Memory B cell (primary cell): ENCODE data around the gene ATP5MC3.
A peak's percentile ranks its signal among the peaks of the same experiment; 100 is the strongest.

Source experiments
- ATAC-seq: fragments of 150-1000 bp; cut with Tn5 transposase; 2 replicates; pipeline ENCODE4 v1.10.0; 2021; ENCODE audit warnings: low read depth, mild to moderate bottlenecking, moderate library complexity
- DNase-seq, 2 donors: peaks; one replicate each; pipeline ENCODE4 v3.0.0; 2022; ENCODE audit warnings: low spot score in 2 of 2
- H3K27ac Mint-ChIP-seq: one replicate; pipeline ENCODE4 v1.8.0; 2022; ENCODE audit warnings: mild to moderate bottlenecking, moderate library complexity, mixed read lengths
- H3K27me3 Mint-ChIP-seq: one replicate; pipeline ENCODE4 v1.8.0; 2022; ENCODE audit warnings: mixed read lengths
- H3K36me3 Mint-ChIP-seq: one replicate; pipeline ENCODE4 v1.8.0; 2022; ENCODE audit warnings: mild to moderate bottlenecking, mixed read lengths
- H3K4me1 Mint-ChIP-seq: one replicate; pipeline ENCODE4 v1.8.0; 2022; ENCODE audit warnings: mixed read lengths
- H3K4me3 Mint-ChIP-seq: one replicate; pipeline ENCODE4 v1.8.0; 2022; ENCODE audit warnings: mild to moderate bottlenecking, moderate library complexity, mixed read lengths
- H3K9me3 Mint-ChIP-seq: one replicate; pipeline ENCODE4 v1.8.0; 2022; ENCODE audit warnings: mixed read lengths

ATP5MC3 gene

GRCh38 chr2:175181877-175182308 is 383 bp upstream of the ATP5MC3 start:
- no peak for DNase-seq
- H3K36me3 Mint-ChIP-seq = peaks cover 4% of the 10 kb centered on the region
- H3K27me3 Mint-ChIP-seq = peaks cover 2% of the 10 kb centered on the region
- no peak for ATAC-seq
- H3K4me1 Mint-ChIP-seq = peaks cover 14% of the 10 kb centered on the region
- no peaks in the 10 kb centered on the region for H3K9me3 Mint-ChIP-seq
- H3K4me3 Mint-ChIP-seq = peak overlapping the region; percentile 86
- H3K27ac Mint-ChIP-seq = peak overlapping the region; percentile 92

DNA sequence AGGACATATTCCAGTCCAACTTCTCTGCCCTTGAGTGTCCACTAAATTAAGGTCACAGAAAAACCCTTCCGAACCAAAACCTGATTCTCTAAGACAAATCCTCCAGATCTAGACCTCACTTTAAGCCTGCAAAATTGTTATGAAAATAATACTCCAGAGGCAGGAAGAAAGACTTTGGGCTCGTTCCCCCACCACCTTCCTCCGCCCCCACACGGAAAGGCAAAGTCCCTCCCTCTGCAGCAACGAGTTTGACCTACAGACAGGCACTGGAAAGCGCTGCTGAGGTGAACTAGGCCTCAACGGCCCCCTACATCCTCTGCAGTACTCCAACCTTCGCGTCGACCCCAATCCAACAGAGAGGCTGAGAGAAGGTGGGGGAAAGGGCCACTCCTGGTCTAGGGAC is 808 bp downstream of the ATP5MC3 start:
- H3K36me3 Mint-ChIP-seq = peaks cover 9% of the 10 kb centered on the region
- peaks cover 18% of the 10 kb centered on the region for H3K4me1 Mint-ChIP-seq
- peaks cover 2% of the 10 kb centered on the region for H3K27me3 Mint-ChIP-seq
- ATAC-seq (peak; percentile 41), DNase-seq (peak; percentile 21 to 36)
- no peaks in the 10 kb centered on the region for H3K9me3 Mint-ChIP-seq
- H3K27ac Mint-ChIP-seq = peak overlapping the region; percentile 92
- peak overlapping the region; percentile 86 for H3K4me3 Mint-ChIP-seq

DNA sequence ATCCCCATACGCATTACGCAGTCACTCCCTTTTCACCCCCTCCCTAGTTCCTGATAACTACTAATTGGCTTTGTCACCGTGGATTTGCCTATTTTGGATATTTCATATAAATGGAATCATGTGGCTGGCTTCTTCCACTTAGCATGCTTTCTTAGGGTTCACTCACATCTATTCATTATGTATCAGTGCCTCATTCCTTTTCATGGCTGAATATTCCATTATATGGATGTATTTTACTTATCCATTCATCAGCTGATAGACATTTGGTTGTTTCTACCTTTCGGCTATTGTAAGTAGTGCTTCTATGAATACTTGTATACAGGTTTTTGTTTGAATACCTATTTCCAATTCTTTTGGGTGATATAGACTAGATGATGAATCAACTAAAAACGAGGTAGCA is 4.9 kb downstream of the ATP5MC3 start:
- H3K27me3 Mint-ChIP-seq = no peaks in the 10 kb centered on the region
- no peaks in the 10 kb centered on the region for H3K9me3 Mint-ChIP-seq
- H3K36me3 Mint-ChIP-seq = peaks cover 15% of the 10 kb centered on the region
- H3K4me1 Mint-ChIP-seq = peaks cover 21% of the 10 kb centered on the region
- no peak overlapping the region for H3K4me3 Mint-ChIP-seq
- DNase-seq (no peak), ATAC-seq (no peak)
- H3K27ac Mint-ChIP-seq = no peak overlapping the region

GRCh38 chr2:175175896-175176295 is 5.6 kb downstream of the ATP5MC3 start:
- no peak for DNase-seq
- ATAC-seq = no peak
- no peak overlapping the region for H3K27ac Mint-ChIP-seq
- H3K4me3 Mint-ChIP-seq = no peak overlapping the region
- no peaks in the 10 kb centered on the region for H3K27me3 Mint-ChIP-seq
- peaks cover 20% of the 10 kb centered on the region for H3K4me1 Mint-ChIP-seq
- no peaks in the 10 kb centered on the region for H3K9me3 Mint-ChIP-seq
- H3K36me3 Mint-ChIP-seq = peaks cover 13% of the 10 kb centered on the region

DNA sequence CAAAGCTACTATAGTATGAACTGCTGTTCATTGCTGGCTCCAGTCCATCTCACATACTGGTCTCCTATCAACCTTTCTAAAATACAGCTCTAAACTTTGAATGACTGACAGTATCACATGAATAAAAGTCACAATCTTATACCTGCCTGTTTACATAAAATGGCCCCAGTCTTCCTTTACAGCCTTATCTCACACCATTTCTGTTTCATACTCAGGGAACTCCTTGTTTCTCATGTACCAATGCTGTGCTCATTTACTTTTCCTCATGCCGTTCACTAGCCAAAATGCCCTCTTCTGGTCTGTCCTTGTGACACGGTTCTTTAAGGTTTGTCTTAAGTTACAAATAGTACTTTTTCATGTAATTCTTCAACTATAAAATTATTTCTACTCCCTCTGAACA is 6.2 kb downstream of the ATP5MC3 start:
- H3K4me1 Mint-ChIP-seq = peaks cover 18% of the 10 kb centered on the region
- DNase-seq = no peak
- H3K36me3 Mint-ChIP-seq = peaks cover 13% of the 10 kb centered on the region
- no peak overlapping the region for H3K27ac Mint-ChIP-seq
- no peaks in the 10 kb centered on the region for H3K27me3 Mint-ChIP-seq
- no peak overlapping the region for H3K4me3 Mint-ChIP-seq
- no peaks in the 10 kb centered on the region for H3K9me3 Mint-ChIP-seq
- ATAC-seq = no peak

GRCh38 chr2:175170659-175171304 is 10.7 kb downstream of the ATP5MC3 start:
- no peak overlapping the region for H3K4me3 Mint-ChIP-seq
- H3K36me3 Mint-ChIP-seq = peaks cover 8% of the 10 kb centered on the region
- H3K27me3 Mint-ChIP-seq = no peaks in the 10 kb centered on the region
- H3K27ac Mint-ChIP-seq = peak overlapping the region; percentile 26
- peaks cover 22% of the 10 kb centered on the region for H3K4me1 Mint-ChIP-seq
- no peaks in the 10 kb centered on the region for H3K9me3 Mint-ChIP-seq
- ATAC-seq (no peak), DNase-seq (no peak)

DNA sequence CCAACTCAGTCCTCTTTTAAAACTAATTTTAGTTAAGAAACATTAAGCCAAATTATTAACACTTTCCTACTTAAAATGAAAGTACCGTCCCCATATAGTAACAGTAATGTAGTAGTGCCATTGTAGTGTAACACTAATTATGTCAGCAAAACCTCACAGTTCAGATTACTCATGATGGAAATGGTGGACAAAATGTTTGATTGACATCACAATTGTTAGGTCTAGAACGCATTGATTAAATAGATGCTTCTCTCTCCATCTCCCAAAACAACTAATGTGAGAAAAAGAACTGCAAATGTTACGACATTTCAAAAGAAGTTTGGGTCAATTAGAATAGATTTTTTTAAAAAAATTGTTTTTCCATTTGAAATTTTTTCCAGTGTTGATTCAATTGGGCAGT is 12.3 kb downstream of the ATP5MC3 start:
- peaks cover 3% of the 10 kb centered on the region for H3K36me3 Mint-ChIP-seq
- H3K9me3 Mint-ChIP-seq = no peaks in the 10 kb centered on the region
- no peak for DNase-seq
- ATAC-seq = no peak
- H3K27me3 Mint-ChIP-seq = no peaks in the 10 kb centered on the region
- H3K4me3 Mint-ChIP-seq = peak overlapping the region; percentile 17
- peaks cover 18% of the 10 kb centered on the region for H3K4me1 Mint-ChIP-seq
- H3K27ac Mint-ChIP-seq = no peak overlapping the region

DNA sequence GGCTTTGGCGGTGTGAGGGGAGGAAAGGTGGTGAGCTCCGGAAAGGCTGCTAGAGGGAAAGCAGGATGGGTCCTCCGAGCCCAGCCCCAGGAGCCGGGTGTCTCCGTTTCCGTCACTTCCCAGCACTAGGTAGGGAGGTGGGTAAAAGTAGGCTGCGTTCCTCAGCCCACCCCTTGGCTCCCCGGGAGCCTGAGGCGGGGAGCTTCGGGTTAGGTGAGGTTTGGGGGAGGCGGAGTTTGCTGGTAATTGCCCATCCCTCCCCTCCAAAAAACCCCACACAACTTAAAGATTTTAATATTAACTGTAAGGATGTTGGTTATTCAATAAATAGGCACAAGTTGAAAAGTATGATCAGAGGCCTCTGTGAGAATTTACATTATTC is 13.0 kb downstream of the ATP5MC3 start:
- Mint-ChIP-seq H3K27me3 (no peaks in the 10 kb centered on the region), H3K36me3 (peaks cover 3% of the 10 kb centered on the region), H3K4me1 (peaks cover 18% of the 10 kb centered on the region), H3K27ac (peak overlapping the region; percentile 94), H3K9me3 (no peaks in the 10 kb centered on the region), H3K4me3 (peak overlapping the region; percentile 92)
- DNase-seq (no peak), ATAC-seq (peak; percentile 17)

GRCh38 chr2:175167792-175168563 is 13.5 kb downstream of the ATP5MC3 start, which contains the start of gene ATF2:
Gene ATF2 (minus strand): TSS chr2:175168203. CDS start chr2:175136443, 31,760 bp downstream.
- H3K27ac Mint-ChIP-seq = peak within 1 kb of the TSS; percentile 94
- H3K36me3 Mint-ChIP-seq = no peaks in the 10 kb centered on the region
- H3K27me3 Mint-ChIP-seq = no peaks in the 10 kb centered on the region
- peaks cover 15% of the 10 kb centered on the region for H3K4me1 Mint-ChIP-seq
- ATAC-seq (peak; percentile 86), DNase-seq (peak; percentile 91 to 96)
- peak within 1 kb of the TSS; percentile 92 for H3K4me3 Mint-ChIP-seq
- H3K9me3 Mint-ChIP-seq = no peaks in the 10 kb centered on the region

- no peak for ATAC-seq
Measured at GRCh38 chr2:175167076-175167791, 14.3 kb downstream of the ATP5MC3 start.

GRCh38 chr2:175166216-175166824 is 15.2 kb downstream of the ATP5MC3 start:
- H3K9me3 Mint-ChIP-seq = no peaks in the 10 kb centered on the region
- no peaks in the 10 kb centered on the region for H3K27me3 Mint-ChIP-seq
- no peak overlapping the region for H3K27ac Mint-ChIP-seq
- no peaks in the 10 kb centered on the region for H3K36me3 Mint-ChIP-seq
- peaks cover 15% of the 10 kb centered on the region for H3K4me1 Mint-ChIP-seq
- no peak overlapping the region for H3K4me3 Mint-ChIP-seq
- DNase-seq (no peak), ATAC-seq (no peak)

More at GRCh38 chr2:175167076-175167791, 14.3 kb downstream of the ATP5MC3 start:
- no peaks in the 10 kb centered on the region for H3K36me3 Mint-ChIP-seq
- H3K27me3 Mint-ChIP-seq = no peaks in the 10 kb centered on the region
- peak overlapping the region; percentile 92 for H3K4me3 Mint-ChIP-seq
- peak overlapping the region; percentile 94 for H3K27ac Mint-ChIP-seq
- no peaks in the 10 kb centered on the region for H3K9me3 Mint-ChIP-seq
- DNase-seq = no peak
- peaks cover 15% of the 10 kb centered on the region for H3K4me1 Mint-ChIP-seq

DNA sequence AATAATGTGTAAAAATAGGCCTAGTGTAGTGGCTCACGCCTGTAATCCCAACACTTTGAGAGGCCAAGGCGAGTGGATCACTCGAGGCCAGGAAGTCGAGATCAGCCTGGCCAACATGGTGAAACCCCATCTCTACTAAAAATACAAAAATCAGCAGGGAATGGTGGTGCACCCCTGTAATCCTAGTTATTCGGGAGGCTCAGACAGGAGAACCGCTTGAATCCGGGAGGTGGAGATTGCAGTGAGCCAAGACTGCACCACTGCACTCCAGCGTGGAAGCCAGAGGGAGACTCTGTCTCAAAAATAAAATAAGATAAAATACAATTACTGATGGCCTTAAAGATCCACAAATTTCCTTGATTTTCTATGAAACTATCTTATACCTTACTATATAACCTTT is 17.3 kb downstream of the ATP5MC3 start:
- H3K27me3 Mint-ChIP-seq = no peaks in the 10 kb centered on the region
- H3K4me3 Mint-ChIP-seq = no peak overlapping the region
- ATAC-seq = no peak
- no peak for DNase-seq
- peaks cover 2% of the 10 kb centered on the region for H3K36me3 Mint-ChIP-seq
- no peaks in the 10 kb centered on the region for H3K9me3 Mint-ChIP-seq
- peaks cover 13% of the 10 kb centered on the region for H3K4me1 Mint-ChIP-seq
- H3K27ac Mint-ChIP-seq = no peak overlapping the region

DNA sequence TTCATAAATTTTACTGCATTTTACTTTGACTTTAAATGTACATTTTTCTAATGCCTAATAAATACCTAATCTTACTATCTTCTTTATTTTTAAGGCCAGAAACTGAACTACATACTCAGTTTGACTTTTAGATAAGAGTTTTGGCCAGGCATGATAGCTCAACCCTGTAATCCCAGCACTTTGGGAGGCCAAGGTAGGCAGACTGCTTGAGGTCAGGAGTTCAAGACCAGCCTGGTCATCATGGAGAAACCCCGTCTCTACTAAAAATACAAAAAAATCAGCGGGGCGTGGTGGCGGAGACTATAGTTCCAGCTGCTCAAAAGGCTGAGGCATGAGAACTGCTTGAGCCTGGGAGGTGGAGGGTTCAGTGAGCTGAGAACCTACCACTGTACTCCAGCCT is 22.6 kb downstream of the ATP5MC3 start:
- Mint-ChIP-seq H3K4me1 (peaks cover 18% of the 10 kb centered on the region), H3K9me3 (no peaks in the 10 kb centered on the region), H3K27ac (no peak overlapping the region), H3K27me3 (no peaks in the 10 kb centered on the region), H3K4me3 (no peak overlapping the region), H3K36me3 (peaks cover 4% of the 10 kb centered on the region)
- ATAC-seq (no peak), DNase-seq (no peak)

DNA sequence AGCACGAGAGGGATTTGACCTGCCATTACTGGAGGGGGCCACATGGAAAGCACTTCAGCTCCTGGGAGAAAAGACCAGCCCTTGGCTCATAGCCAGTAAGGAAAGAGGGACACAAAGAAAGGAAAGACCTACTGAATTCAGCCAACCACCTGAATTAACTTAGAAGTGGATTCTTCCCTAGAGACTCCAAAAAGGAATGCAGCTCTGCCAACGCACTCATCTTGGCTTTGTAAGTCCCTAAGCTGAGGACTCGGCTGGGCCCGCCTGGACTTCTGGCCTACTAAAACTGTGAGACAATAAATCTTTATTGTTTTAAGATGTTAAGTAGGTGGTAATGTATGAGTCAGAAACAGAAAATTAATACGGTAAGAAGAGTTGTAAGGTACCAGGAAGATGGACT is 25.0 kb downstream of the ATP5MC3 start:
- Mint-ChIP-seq H3K4me1 (peaks cover 22% of the 10 kb centered on the region), H3K27me3 (no peaks in the 10 kb centered on the region), H3K4me3 (no peak overlapping the region), H3K27ac (no peak overlapping the region), H3K9me3 (no peaks in the 10 kb centered on the region), H3K36me3 (peaks cover 4% of the 10 kb centered on the region)
- ATAC-seq = no peak
- DNase-seq = no peak
